Measurements from ENCODE around the gene CCT6B.

Gene CCT6B

GRCh38 chr17:34886831-34887230, 74.4 kb downstream of the CCT6B start:
- DNase-seq (ENCODE audit: low read depth) = no peak

GRCh38 chr17:34885076-34885475, 76.2 kb downstream of the CCT6B start:
- no peak for DNase-seq (ENCODE audit: low read depth)

- DNase-seq (ENCODE audit: low read depth) = no peak
Observed at GRCh38 chr17:34884597-34884996, 76.7 kb downstream of the CCT6B start.

GRCh38 chr17:34883106-34884000, 77.9 kb downstream of the CCT6B start:
- DNase-seq (ENCODE audit: low read depth) = no peak

GRCh38 chr17:34879146-34879545, 82.1 kb downstream of the CCT6B start:
- DNase-seq (ENCODE audit: low read depth) = no peak
